NCI-H2196 (cell line): Measurements from ENCODE around the gene COPG2.

Experiments used
- DNase-seq: peaks from one replicate; lab custom pipeline; 2025; ENCODE audit not compliant: unreplicated experiment; lab: John Stamatoyannopoulos, UW

COPG2 gene

DNA sequence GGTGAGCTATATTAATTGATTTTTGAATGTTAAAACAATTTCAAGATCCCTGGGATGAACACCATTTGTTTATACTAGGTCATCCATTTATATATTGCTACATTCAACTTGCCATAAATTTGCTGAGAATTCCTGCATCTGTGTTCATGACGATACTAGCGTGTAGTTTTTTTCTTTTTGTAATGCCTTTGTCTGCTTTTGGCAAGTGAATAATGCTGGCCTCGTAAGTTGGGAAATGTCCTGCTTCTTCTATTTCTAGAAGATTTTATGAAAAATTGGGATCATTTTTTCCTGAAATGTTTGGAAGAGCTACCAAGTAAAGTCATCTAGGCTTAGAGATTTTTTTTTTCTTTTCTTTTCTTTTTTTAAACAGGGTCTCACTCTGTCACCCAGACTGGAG is 189.6 kb downstream of the COPG2 start:
- no peak for DNase-seq

DNA sequence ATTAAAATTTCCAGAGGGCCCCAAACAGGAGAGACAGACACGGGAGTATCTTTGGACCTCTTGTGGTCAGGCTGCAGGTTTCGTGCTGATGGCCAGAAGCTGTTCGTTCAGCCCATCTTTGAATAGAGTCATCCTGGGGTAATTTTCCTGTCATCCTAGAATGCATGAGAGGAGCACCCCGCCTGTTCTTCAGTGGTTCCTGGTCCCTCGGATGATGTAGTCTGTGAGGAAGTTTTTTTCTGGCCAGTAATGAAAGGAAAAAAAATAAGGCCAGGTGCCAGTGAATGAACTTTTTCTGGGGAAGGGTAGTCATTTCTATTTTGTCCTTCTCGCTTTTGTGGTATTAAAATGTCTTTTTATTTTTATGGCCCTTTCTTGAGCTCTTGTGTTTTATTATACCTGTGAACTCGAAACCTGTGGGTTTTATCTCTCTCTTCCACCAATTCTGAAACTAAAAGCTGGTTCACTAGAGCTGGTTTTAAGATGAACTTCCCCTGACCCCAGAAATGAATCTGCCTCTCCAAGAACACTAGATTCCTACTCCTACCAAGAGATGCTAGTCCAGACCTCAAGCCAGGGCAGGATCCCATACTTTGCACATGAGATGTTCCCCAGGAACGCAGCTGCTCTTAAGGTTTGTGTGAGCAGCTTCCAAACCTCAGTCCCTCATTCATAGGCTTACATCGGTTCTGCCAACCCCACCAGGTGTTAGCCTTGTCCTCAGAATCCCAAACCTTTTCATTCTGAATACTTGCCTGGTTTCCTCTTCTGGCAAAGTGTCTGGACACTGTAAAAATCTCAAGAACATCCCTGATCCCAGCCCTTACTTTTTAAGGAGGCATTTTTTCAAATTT is 192.0 kb downstream of the COPG2 start:
- no peak for DNase-seq

DNA sequence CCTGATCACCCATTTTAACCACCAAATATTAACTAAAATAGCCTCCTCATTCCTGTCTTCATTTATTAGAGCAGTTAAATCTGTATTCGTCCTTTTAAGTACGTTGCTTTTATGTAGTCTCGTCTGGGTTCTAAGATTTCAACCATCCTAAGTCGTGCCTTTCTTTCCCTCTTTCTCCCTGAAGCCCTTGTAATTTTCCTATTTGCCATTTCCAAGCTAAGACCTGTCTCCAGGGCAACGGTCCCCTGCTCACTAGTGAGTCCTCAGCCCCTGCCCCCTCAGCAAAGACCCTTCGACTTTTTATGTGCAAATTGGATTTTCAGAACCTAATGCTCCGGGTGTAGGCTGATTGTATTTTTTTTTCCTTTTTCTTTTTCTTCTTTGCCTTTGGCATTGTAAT is 192.8 kb downstream of the COPG2 start:
- no peak for DNase-seq

DNA sequence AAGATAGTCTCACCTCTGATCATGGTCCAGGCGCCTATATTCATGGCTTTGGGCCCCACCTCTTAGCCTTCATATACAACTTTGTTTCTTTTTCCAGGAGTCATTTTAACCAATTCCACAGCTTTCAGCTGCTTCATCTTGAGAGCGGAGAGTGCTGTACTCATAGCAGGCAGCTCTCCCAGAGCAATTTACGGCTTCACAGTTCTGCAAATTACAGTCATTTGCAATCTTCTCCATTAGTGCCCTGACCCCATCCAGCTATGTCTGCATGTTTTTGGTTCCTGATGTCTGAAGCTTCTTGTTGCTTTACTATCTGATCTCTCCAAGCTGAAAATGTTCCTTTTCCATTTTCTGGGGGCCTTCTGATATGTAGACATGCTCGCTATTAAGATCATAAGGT is 194.7 kb downstream of the COPG2 start:
- DNase-seq = no peak

DNA sequence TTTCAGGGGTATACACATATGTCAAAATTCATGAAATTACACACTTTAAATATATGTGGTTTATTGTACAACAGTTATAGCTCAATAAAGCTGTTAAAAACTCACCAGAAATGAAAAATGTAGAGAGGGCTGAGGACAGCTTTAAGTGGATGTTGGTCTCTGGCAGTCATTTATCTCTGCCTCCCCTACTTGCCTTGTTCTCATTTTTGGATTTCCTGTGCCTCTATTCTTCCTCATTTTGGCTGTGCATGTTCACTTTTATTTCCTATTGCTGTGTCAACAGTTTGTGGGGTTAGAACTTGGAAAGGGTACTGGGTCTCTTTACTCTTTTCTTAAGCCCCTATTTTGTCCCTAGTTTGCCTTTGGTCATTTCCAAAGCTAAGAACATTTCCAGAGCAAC is 195.3 kb downstream of the COPG2 start:
- no peak for DNase-seq

DNA sequence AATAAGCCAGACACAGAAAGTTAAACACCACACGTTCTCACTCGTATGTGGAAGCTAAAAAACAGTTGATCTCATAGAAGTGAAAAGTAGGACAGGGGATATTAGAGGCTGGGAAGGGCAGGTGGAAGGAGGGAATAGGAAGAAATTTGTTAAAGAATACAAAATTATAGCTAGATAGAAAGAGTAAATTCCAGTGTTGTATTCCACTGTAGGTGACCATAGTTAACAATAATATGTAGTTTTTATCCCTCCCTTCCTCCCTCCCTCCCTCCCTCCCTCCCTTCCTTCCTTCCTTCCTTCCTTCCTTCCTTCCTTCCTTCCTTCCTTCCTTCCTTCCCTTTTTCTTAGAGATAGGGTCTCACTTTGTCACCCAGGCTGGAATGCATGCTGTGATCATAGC is 196.6 kb downstream of the COPG2 start:
- no peak for DNase-seq

DNA sequence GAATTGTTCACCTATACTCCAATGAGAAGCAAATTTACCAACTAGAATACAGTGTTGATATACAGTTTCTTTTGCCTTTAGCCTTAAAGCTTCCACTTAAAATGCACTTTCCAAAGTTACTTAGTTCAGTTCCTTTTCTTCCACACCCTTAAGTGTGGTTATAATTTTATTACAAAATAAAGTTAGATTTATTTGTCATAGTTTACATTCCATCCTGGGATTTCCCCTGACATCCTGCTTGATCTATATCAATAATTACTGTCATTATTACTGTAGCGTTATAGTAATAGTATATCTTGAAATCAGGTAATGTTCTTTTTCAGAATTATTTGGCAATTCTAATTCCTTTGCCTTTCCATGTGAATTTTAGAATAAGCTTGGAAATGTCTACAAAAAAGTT is 199.9 kb downstream of the COPG2 start:
- DNase-seq = no peak

DNA sequence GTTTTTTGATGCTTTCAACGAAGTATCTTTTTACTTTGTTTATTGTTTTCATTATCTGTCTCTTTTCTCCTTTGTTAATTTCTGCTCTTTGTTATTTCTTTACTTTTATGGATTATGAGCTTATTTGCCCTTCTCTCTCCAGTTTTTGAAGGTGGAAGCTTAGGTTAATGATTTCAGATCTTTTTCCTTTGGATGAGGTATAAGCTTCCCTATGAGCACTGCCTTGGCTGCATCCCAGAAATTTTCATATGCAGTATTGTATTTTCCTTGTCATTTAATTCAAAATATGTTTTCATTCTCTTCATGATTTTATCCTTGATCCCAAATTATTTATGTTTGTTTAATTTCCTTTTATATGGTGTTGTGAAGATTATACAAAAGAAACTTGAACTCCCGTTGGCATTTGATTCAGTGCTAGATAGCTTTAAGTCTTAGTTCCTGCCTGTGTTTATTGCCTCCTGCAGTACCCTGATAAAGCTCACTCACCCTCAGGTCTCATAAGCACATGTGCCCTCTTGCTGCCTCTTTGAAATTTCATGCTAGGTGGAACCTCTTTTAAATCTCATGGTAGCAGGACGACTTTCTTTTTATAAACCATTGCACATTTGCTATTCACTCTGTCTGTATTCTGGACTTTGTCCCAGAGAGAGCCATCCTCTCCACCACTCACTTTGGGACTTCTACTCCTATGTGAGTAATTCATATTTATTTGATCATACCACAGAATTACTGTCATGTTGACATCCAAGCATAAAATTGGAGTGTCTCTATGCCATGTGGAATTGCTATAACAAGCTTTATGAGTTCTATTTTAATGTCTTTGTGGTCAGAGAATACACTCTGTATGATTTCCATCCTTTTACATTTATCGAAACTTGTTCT is 204.8 kb downstream of the COPG2 start:
- DNase-seq = no peak

DNA sequence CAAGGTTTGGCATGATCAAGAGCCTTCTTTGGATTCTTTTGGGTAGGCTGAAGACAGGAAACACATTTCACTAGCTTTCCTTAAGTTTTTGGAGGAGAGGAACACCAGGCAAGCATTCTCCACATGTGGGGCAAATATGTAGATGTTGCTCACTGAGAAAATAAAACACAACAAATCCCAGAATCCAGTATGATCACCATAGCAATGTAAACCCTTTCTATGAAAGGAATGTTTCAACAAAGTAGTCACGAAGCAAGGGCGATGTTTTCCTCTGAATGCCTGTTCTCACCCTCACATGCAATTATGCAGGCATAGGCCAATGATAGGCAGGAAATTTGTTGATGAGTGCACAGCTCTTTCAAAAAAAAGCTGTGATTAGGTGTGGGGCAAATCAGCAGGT is 207.3 kb downstream of the COPG2 start:
- DNase-seq = no peak

DNA sequence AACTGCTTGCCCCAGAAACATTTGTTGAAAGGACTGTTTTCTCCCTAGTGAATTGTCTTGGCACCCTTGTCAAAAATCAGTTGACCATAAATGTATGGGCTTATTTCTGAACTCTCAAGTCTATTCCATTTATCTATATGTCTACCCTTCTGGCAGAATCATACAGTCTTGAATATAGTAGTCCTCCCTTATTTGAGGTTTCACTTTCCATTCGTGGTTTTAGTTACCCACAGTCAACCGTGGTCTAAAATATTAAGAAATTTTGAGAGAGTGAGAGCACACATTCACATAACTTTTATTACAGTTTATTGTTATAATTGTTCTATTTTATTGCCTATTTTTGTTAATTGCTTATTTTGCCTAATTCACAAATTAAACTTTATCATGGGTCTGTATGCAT is 210.3 kb downstream of the COPG2 start:
- no peak for DNase-seq
